ENCODE measurements around the gene RABAC1. TPM values are rescaled to one million over a fixed set of nuclear protein-coding genes. Genes with fewer than 3 reads are reported as not detected.

The RABAC1 gene
- total and polyA plus RNA-seq, 5 donors from 2014 or later: 94.0 to 261 (median 222) TPM

DNA sequence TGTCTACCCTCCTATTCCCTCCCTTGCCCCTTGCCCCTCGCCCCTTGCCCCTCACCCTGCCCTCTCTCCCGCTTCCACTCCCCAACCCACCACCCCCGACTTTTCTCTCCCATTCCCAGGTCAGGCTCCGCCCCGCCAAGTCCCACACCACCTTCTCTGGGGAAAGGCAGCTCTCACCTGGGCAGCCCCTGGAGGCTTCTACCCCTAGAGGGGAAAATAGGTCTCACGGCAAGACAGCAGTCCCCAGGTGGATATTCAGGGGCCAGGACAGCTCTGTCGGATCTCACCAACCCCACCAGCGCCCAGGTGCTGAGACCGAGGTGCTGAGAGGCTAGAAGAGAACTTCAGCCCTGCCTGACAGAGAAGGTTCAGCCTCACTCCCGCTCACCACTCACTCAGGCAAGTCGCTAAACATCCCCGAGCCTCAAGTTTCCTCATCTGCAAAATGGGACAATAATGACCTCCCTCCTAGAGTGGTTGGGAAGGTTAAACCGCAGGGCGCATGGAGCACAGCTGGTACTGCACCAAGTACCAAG lies 29.5 kb downstream of the RABAC1 start:
- Mint-ChIP-seq H3K27ac (peak overlapping the region; percentile 39 to 92 (median 90)), H3K36me3 (no peaks in the 10 kb centered on the region), H3K27me3 (peaks cover 7% of the 10 kb centered on the region), H3K4me3 (peak overlapping the region; percentile 65 to 97 (median 90)), H3K4me1 (peaks cover 0 to 49% (median 24%) of the 10 kb centered on the region in 4 donors), H3K9me3 (peaks cover 0 to 2% (median 0%) of the 10 kb centered on the region in 7 donors)
- no peak overlapping the region for H3K4me3 ChIP-seq (ENCODE audit: low read depth, low read length)
- H3K27ac ChIP-seq (ENCODE audit: insufficient read depth, low read length, poor library complexity, severe bottlenecking): peak overlapping the region; percentile 49
- no peaks in the 10 kb centered on the region for H3K9me3 ChIP-seq (ENCODE audit: control insufficient read depth in 2 of 2, low read length in 2 of 2)
- H3K27me3 ChIP-seq (ENCODE audit: control insufficient read depth, insufficient read depth, low read length): peaks cover 4% of the 10 kb centered on the region
- peaks cover 32% of the 10 kb centered on the region for H3K4me1 ChIP-seq (ENCODE audit: control insufficient read depth, insufficient read depth, low read length, poor library complexity, severe bottlenecking)
- no peak for DNase-seq
- no peaks in the 10 kb centered on the region for H3K36me3 ChIP-seq (ENCODE audit: control insufficient read depth, insufficient read depth, low read length)
- ATAC-seq (ENCODE audit: low read depth in 2 of 2): no peak

DNA sequence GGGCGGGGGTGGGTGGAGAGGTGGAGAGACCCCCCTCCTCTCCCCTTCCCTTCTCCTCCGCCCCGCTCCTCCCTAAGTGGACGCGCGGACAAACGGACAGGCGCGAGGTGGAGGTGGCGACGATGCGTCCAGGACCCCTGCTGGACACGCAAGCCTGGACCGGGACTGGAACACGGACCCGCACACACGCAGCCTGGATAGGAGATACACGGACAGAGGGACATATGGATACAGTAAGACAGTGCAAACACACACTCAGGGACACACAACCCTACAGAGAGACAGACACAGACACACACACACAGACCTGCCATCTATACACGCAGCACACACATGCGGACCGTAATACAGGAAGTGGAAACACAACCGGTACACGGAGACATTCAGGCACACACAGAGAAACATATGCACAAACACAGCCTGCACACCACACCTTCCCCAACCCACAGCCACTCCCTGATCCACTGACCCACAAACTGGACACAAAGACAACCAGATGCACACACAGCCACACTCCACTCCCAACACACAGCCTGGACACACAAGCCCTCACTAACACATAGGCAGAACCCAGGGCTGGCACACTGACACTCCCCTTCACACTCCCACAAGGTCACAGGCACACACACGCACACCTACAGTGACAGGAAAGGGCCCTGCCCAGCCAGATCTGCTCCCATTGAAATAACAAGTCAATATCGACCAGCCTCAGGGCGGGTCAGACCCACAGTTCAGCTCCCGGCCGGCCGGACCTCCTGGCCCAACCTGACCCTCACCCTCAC lies 30.2 kb downstream of the RABAC1 start:
- Mint-ChIP-seq H3K4me3 (peak overlapping the region in 3 of 4 donors; percentile 34 to 97 (median 94)), H3K4me1 (peaks cover 0 to 44% (median 20%) of the 10 kb centered on the region in 4 donors), H3K27me3 (peaks cover 7% of the 10 kb centered on the region), H3K27ac (peak overlapping the region; percentile 84 to 98 (median 90)), H3K36me3 (no peaks in the 10 kb centered on the region), H3K9me3 (peaks cover 0 to 2% (median 0%) of the 10 kb centered on the region in 7 donors)
- Histone ChIP-seq H3K4me3 (ENCODE audit: low read depth, low read length) (peak overlapping the region; percentile 89), H3K27ac (ENCODE audit: insufficient read depth, low read length, poor library complexity, severe bottlenecking) (peak overlapping the region; percentile 49), H3K4me1 (ENCODE audit: control insufficient read depth, insufficient read depth, low read length, poor library complexity, severe bottlenecking) (peaks cover 28% of the 10 kb centered on the region), H3K9me3 (ENCODE audit: control insufficient read depth in 2 of 2, low read length in 2 of 2) (no peaks in the 10 kb centered on the region), H3K27me3 (ENCODE audit: control insufficient read depth, insufficient read depth, low read length) (peaks cover 4% of the 10 kb centered on the region), H3K36me3 (ENCODE audit: control insufficient read depth, insufficient read depth, low read length) (no peaks in the 10 kb centered on the region)
- DNase-seq (peak in 2 of 3 donors; percentile 58 to 81), ATAC-seq (ENCODE audit: low read depth in 2 of 2) (peak; percentile 72 to 73)

- Histone ChIP-seq H3K27me3 (ENCODE audit: control insufficient read depth, insufficient read depth, low read length) (peaks cover 4% of the 10 kb centered on the region), H3K4me1 (ENCODE audit: control insufficient read depth, insufficient read depth, low read length, poor library complexity, severe bottlenecking) (peaks cover 28% of the 10 kb centered on the region), H3K9me3 (ENCODE audit: control insufficient read depth in 2 of 2, low read length in 2 of 2) (no peaks in the 10 kb centered on the region), H3K36me3 (ENCODE audit: control insufficient read depth, insufficient read depth, low read length) (no peaks in the 10 kb centered on the region), H3K4me3 (ENCODE audit: low read depth, low read length) (peak within 1 kb of the TSS; percentile 89), H3K27ac (ENCODE audit: insufficient read depth, low read length, poor library complexity, severe bottlenecking) (peak within 1 kb of the TSS; percentile 49)
- H3K4me1 Mint-ChIP-seq: peaks cover 0 to 40% (median 20%) of the 10 kb centered on the region in 4 donors
- H3K4me3 Mint-ChIP-seq: peak within 1 kb of the TSS in 3 of 4 donors; percentile 69 to 97 (median 94)
- H3K9me3 Mint-ChIP-seq: peaks cover 0 to 3% (median 0%) of the 10 kb centered on the region in 7 donors
- peaks cover 11% of the 10 kb centered on the region for H3K27me3 Mint-ChIP-seq
- peak; percentile 22 for ATAC-seq (ENCODE audit: low read depth in 2 of 2)
- no peak for DNase-seq
- peak within 1 kb of the TSS; percentile 84 to 98 (median 90) for H3K27ac Mint-ChIP-seq
- H3K36me3 Mint-ChIP-seq: no peaks in the 10 kb centered on the region
These were observed 30.9 kb downstream of the RABAC1 start, which contains the start of gene ERFL for GRCh38 chr19:41928221-41928683. ERFL (minus strand) TSS chr19:41928449; CDS start chr19:41912919, 15,530 bp downstream.

DNA sequence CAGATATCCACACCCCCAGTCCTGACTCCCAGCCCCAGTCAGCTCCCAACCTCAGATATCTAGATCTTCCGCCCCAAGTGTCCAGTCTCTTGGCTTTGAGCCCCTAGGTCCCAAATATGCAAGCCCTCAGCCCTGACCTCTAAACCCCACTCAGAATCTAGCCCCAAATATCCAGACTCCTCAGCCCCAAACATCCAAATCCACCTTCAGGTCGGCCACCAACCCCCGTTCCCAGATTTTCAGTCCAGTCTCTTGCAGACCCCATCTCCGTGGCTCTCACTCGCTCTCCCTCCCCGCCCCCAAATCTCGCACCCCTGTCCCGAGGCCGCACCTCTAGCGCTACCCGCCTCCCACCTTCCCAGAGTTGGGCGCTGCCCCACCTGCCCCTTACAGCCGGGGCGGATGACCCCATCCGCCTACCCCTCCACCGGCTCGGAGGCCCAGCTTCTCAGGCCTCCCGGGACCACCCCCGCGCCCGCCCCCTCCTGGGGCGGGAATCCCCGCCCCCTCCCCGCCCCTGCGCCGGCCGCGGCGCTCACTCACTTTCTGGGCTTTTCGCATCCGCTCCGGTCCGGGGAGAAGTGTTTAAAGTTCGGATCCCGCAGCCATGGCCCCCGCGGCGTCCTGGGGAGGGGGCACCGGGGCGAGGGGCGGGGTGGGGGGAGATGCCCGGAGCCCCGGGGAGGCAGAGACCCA lies 31.5 kb downstream of the RABAC1 start:
- Histone ChIP-seq H3K36me3 (ENCODE audit: control insufficient read depth, insufficient read depth, low read length) (no peaks in the 10 kb centered on the region), H3K27me3 (ENCODE audit: control insufficient read depth, insufficient read depth, low read length) (peaks cover 4% of the 10 kb centered on the region), H3K9me3 (ENCODE audit: control insufficient read depth in 2 of 2, low read length in 2 of 2) (no peaks in the 10 kb centered on the region), H3K4me3 (ENCODE audit: low read depth, low read length) (peak overlapping the region; percentile 64), H3K27ac (ENCODE audit: insufficient read depth, low read length, poor library complexity, severe bottlenecking) (peak overlapping the region; percentile 49), H3K4me1 (ENCODE audit: control insufficient read depth, insufficient read depth, low read length, poor library complexity, severe bottlenecking) (peaks cover 28% of the 10 kb centered on the region)
- Mint-ChIP-seq H3K36me3 (no peaks in the 10 kb centered on the region), H3K4me3 (peak overlapping the region in 3 of 4 donors; percentile 69 to 94 (median 85)), H3K9me3 (peaks cover 0 to 6% (median 0%) of the 10 kb centered on the region in 7 donors), H3K27me3 (peaks cover 13% of the 10 kb centered on the region), H3K4me1 (peaks cover 0 to 38% (median 22%) of the 10 kb centered on the region in 4 donors), H3K27ac (no peak overlapping the region)
- DNase-seq (peak in 1 of 3 donors; percentile 38), ATAC-seq (ENCODE audit: low read depth in 2 of 2) (no peak)

DNA sequence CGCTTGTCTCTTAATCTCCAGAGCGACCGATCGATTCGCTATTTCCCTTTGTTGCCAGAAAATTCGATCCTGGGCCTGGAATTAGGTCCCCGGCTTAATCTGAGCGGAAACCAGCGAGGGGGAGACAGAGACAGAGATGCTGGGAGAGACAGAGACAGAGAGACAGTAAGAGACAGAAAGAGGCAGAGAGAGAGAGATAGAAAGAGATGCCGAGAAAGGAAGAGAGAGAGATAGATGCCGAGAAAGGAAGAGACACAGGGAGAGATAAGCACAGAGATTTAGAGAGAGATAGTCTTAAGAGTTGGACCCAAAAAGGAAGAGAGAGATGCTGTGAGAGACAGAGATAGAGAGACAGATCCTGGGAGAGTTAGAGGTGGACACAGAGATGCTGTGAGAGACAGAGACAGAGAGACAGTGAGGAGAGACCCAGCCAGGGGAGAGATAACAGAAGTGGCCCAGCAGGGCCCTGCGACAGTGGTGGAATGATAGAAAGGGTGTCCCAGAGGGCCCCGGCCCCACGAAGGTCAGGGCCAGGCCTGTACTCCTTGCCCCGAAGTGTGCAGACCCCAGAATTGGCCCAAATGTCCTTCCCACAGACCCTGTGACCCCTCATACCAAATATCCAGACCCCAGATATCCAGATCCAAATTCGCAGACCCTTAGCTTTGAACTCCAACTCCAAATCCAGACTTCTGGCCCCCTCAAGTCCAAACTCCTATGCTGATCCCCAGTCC lies 32.2 kb downstream of the RABAC1 start:
- Histone ChIP-seq H3K4me1 (ENCODE audit: control insufficient read depth, insufficient read depth, low read length, poor library complexity, severe bottlenecking) (peaks cover 28% of the 10 kb centered on the region), H3K9me3 (ENCODE audit: control insufficient read depth in 2 of 2, low read length in 2 of 2) (no peaks in the 10 kb centered on the region), H3K4me3 (ENCODE audit: low read depth, low read length) (no peak overlapping the region), H3K36me3 (ENCODE audit: control insufficient read depth, insufficient read depth, low read length) (no peaks in the 10 kb centered on the region), H3K27me3 (ENCODE audit: control insufficient read depth, insufficient read depth, low read length) (peaks cover 4% of the 10 kb centered on the region), H3K27ac (ENCODE audit: insufficient read depth, low read length, poor library complexity, severe bottlenecking) (no peak overlapping the region)
- Mint-ChIP-seq H3K36me3 (no peaks in the 10 kb centered on the region), H3K4me1 (peaks cover 0 to 42% (median 23%) of the 10 kb centered on the region in 4 donors), H3K4me3 (no peak overlapping the region), H3K27me3 (peaks cover 18% of the 10 kb centered on the region), H3K9me3 (peaks cover 0 to 6% (median 0%) of the 10 kb centered on the region in 7 donors), H3K27ac (no peak overlapping the region)
- ATAC-seq (ENCODE audit: low read depth in 2 of 2): no peak
- no peak for DNase-seq

DNA sequence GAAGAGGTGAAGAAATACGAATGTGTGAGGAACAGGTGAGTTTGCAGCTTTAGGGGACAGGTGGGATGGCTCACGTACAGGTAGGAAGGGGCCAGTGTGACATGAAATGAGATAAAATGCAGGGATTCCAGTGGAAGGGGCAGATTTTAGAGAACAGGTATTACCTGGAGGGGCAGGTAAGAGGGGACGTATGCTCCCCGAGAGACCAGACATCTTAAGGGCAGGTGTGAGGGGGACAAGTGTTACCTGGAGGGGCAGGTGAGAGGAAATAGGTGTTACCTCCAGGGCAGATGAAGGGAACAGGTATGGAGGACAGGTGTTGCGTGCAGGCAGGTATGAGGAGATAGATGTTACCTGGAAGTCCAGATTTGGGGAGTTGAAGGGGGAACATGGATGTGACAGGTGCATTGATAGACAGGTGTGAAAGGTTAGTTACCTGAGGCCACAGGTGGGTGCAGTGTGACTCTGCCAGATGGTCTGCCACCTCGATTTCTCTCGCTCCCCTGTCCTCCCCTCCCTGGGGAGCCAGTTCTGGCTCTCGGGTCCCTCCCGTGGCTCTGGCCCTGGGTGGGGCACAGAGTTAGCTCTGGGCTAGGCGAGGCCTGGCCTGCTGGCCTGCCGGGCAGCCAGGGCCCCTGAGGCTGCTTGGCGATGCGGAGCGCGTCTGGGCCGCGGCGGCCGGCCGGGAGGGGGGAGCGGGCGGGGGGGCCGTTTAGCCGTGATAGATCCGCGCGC lies 32.9 kb downstream of the RABAC1 start:
- Histone ChIP-seq H3K36me3 (ENCODE audit: control insufficient read depth, insufficient read depth, low read length) (no peaks in the 10 kb centered on the region), H3K27ac (ENCODE audit: insufficient read depth, low read length, poor library complexity, severe bottlenecking) (no peak overlapping the region), H3K4me3 (ENCODE audit: low read depth, low read length) (no peak overlapping the region), H3K4me1 (ENCODE audit: control insufficient read depth, insufficient read depth, low read length, poor library complexity, severe bottlenecking) (peaks cover 28% of the 10 kb centered on the region), H3K9me3 (ENCODE audit: control insufficient read depth in 2 of 2, low read length in 2 of 2) (no peaks in the 10 kb centered on the region), H3K27me3 (ENCODE audit: control insufficient read depth, insufficient read depth, low read length) (peaks cover 4% of the 10 kb centered on the region)
- Mint-ChIP-seq H3K27me3 (peaks cover 19% of the 10 kb centered on the region), H3K4me1 (peaks cover 0 to 42% (median 22%) of the 10 kb centered on the region in 4 donors), H3K27ac (no peak overlapping the region), H3K4me3 (no peak overlapping the region), H3K9me3 (peaks cover 0 to 6% (median 0%) of the 10 kb centered on the region in 7 donors), H3K36me3 (no peaks in the 10 kb centered on the region)
- no peak for DNase-seq
- ATAC-seq (ENCODE audit: low read depth in 2 of 2): no peak

Data from CD4-positive, CD25-positive, alpha-beta regulatory T cell (primary cell).